GM19043 (cell line): ENCODE data around the gene IFIT3.
A peak's percentile ranks its signal among the peaks of the same experiment; 100 is the strongest.
"Not testable (repeated sequence)": the region's sequence is repeated elsewhere in the genome, so short reads cannot be mapped to it uniquely, and the experiment has no call there.

Source experiments
- ATAC-seq: cut with Tn5 transposase; IDR thresholded peaks from one replicate; pipeline ENCODE4 v1.9.1; 2021; ENCODE audit warnings: low read depth; ENCODE audit not compliant: unreplicated experiment

Gene IFIT3

GRCh38 chr10:89331487-89332122, 3.8 kb downstream of the IFIT3 start:
- ATAC-seq: not testable (repeated sequence)

- peak; percentile 36 for ATAC-seq
Measured at GRCh38 chr10:89332123-89332633, 4.4 kb downstream of the IFIT3 start.

GRCh38 chr10:89335226-89335625, 7.4 kb downstream of the IFIT3 start:
- ATAC-seq: no peak

- no peak for ATAC-seq
Measured at GRCh38 chr10:89336241-89336640, 8.4 kb downstream of the IFIT3 start.

GRCh38 chr10:89337484-89337883, 9.7 kb downstream of the IFIT3 start:
- ATAC-seq: no peak

GRCh38 chr10:89338713-89339112, 10.9 kb downstream of the IFIT3 start:
- no peak for ATAC-seq

GRCh38 chr10:89339875-89340274, 12.1 kb downstream of the IFIT3 start:
- ATAC-seq: no peak

- no peak for ATAC-seq
Measured at GRCh38 chr10:89341649-89342048, 13.9 kb downstream of the IFIT3 start.

- ATAC-seq: no peak
Measured at GRCh38 chr10:89342206-89342958, 14.6 kb downstream of the IFIT3 start.

- no peak for ATAC-seq
Measured at GRCh38 chr10:89343089-89343767, 15.4 kb downstream of the IFIT3 start.

- no peak for ATAC-seq
Measured at GRCh38 chr10:89344156-89344555, 16.4 kb downstream of the IFIT3 start.

- no peak for ATAC-seq
Measured at GRCh38 chr10:89345367-89346000, 17.7 kb downstream of the IFIT3 start.

GRCh38 chr10:89346405-89347254, 18.8 kb downstream of the IFIT3 start:
- no peak for ATAC-seq

- no peak for ATAC-seq
Measured at GRCh38 chr10:89347701-89348457, 20.1 kb downstream of the IFIT3 start.

- ATAC-seq: no peak
Measured at GRCh38 chr10:89348481-89348880, 20.7 kb downstream of the IFIT3 start.

- ATAC-seq: no peak
Measured at GRCh38 chr10:89348975-89349374, 21.2 kb downstream of the IFIT3 start.

- ATAC-seq: peak; percentile 30
Measured at GRCh38 chr10:89350631-89351315, 23.0 kb downstream of the IFIT3 start.

GRCh38 chr10:89351412-89351779, 23.6 kb downstream of the IFIT3 start:
- peak; percentile 77 for ATAC-seq
